ENCODE measurements around the gene MKRN2. TPM values are rescaled to one million over a fixed set of nuclear protein-coding genes. Genes with fewer than 3 reads are reported as not detected.

Gene MKRN2
- total RNA-seq, 2 experiments from 2014 or later: 21.9 to 25.7 TPM

DNA sequence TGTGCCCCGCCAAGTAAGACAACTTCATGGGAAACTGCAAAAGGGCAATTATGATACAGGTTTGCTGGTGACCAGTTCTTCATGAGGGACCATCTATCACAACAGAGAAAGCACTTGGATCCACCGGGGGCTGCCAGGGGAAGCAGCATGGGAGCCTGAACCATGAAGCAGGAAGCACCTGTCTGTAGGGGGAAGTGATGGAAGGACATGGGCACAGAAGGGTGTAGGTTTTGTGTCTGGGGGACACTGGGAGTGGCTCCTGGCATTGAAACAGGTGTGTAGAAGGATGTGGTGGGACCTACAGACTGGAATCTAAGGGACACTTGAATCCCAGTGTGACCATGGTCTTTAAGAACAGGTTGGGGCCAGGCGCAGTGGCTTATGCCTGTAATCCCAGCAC is 22.6 kb downstream of the MKRN2 start:
- Histone ChIP-seq H3K36me3 (ENCODE audit: insufficient read depth, low read length) (peaks cover 92% of the 10 kb centered on the region), H3K79me2 (ENCODE audit: insufficient read depth, low read depth, low read length) (no peaks in the 10 kb centered on the region), H3K9me2 (ENCODE audit: insufficient read depth, low read length) (no peaks in the 10 kb centered on the region), H3K9me3 (ENCODE audit: low read length) (no peaks in the 10 kb centered on the region), H4K20me1 (ENCODE audit: insufficient read depth, low read length) (no peaks in the 10 kb centered on the region), H3K4me3 (ENCODE audit: low read depth, low read length, poor library complexity, severe bottlenecking) (no peak overlapping the region), H3K4me2 (ENCODE audit: low read length) (no peak overlapping the region), H3K4me1 (ENCODE audit: insufficient read depth, low read length, poor library complexity, severe bottlenecking) (no peaks in the 10 kb centered on the region), H2AFZ (ENCODE audit: low read length) (no peak overlapping the region), H3K27ac (ENCODE audit: low read depth, low read length, poor library complexity, severe bottlenecking) (no peak overlapping the region)
- intact Hi-C loops (cut with micrococcal nuclease; ENCODE audit: unreplicated experiment): no loop called here
- ChIA-PET CTCF (ENCODE audit: unreplicated experiment) (no interaction called here), POLR2A (no interaction called here)
- BruUV-seq (replicated peaks): no TSS peak
- TF ChIP-seq EZH2phosphoT487 (IDR thresholded peaks at IDR 0.05; ENCODE audit: borderline replicate concordance, low read depth, low read length): no peak
- TF ChIP-seq CTCF (conservative IDR thresholded peaks at IDR 0.05; ENCODE audit: low read length): no peak
- DNase-seq (ENCODE audit: low spot score): no peak

DNA sequence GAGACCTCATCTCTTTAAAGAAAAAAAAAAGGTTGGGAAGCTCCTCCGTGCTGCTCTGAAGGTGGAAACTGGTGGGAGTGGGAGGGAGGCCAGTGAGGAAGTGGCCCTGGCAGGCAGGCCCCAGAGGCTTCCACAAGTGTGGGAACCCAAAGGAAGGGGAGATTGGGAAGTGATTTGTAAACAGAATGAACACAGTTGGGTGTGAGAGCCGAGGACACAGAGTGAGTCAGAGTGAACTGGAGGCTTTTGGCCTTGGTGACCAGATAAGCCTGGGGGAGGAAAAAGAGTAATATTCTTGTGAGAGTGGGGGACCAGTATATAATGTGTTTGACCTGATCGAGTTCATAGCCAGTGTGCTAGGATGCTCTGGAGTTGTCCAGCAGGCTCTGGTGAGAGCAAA is 23.0 kb downstream of the MKRN2 start:
- CTCF ChIA-PET (ENCODE audit: unreplicated experiment): no interaction called here
- TF ChIP-seq CTCF (conservative IDR thresholded peaks at IDR 0.05; ENCODE audit: low read length) (no peak), EZH2phosphoT487 (IDR thresholded peaks at IDR 0.05; ENCODE audit: borderline replicate concordance, low read depth, low read length) (no peak)
- intact Hi-C loops (cut with micrococcal nuclease; ENCODE audit: unreplicated experiment): no loop called here
- Histone ChIP-seq H3K4me2 (ENCODE audit: low read length) (no peak overlapping the region), H3K36me3 (ENCODE audit: insufficient read depth, low read length) (peaks cover 92% of the 10 kb centered on the region), H3K27ac (ENCODE audit: low read depth, low read length, poor library complexity, severe bottlenecking) (no peak overlapping the region), H3K79me2 (ENCODE audit: insufficient read depth, low read depth, low read length) (no peaks in the 10 kb centered on the region), H3K9me2 (ENCODE audit: insufficient read depth, low read length) (no peaks in the 10 kb centered on the region), H3K9me3 (ENCODE audit: low read length) (no peaks in the 10 kb centered on the region), H3K4me1 (ENCODE audit: insufficient read depth, low read length, poor library complexity, severe bottlenecking) (no peaks in the 10 kb centered on the region), H4K20me1 (ENCODE audit: insufficient read depth, low read length) (no peaks in the 10 kb centered on the region), H3K4me3 (ENCODE audit: low read depth, low read length, poor library complexity, severe bottlenecking) (no peak overlapping the region), H2AFZ (ENCODE audit: low read length) (no peak overlapping the region)
- no TSS peak for BruUV-seq (replicated peaks)
- POLR2A ChIA-PET: no interaction called here
- DNase-seq (ENCODE audit: low spot score): no peak

DNA sequence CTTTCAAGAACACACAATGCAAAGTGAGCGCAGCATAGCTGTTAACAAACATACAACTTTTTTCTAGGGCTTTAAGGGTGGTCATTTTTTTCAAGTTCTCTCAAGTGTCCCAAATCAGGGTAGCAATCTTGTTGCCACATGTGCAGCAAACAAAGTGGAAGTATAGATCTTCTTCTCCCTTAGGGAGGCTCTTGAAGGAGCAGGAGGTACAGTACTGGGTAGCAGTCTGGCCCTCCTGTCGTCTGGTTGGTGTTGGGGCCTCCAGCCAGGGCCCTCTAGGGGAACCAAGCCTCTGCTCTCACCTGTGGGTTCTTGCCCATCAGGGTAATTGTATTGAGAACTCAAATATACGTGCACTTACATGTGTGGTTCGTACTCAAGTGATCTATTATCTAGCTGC is 25.8 kb downstream of the MKRN2 start:
- H3K79me2 ChIP-seq (ENCODE audit: insufficient read depth, low read depth, low read length): no peaks in the 10 kb centered on the region
- H3K4me1 ChIP-seq (ENCODE audit: insufficient read depth, low read length, poor library complexity, severe bottlenecking): no peaks in the 10 kb centered on the region
- BruUV-seq (replicated peaks): TSS peak; percentile 18
- no peak overlapping the region for H2AFZ ChIP-seq (ENCODE audit: low read length)
- H4K20me1 ChIP-seq (ENCODE audit: insufficient read depth, low read length): no peaks in the 10 kb centered on the region
- H3K27ac ChIP-seq (ENCODE audit: low read depth, low read length, poor library complexity, severe bottlenecking): no peak overlapping the region
- H3K9me2 ChIP-seq (ENCODE audit: insufficient read depth, low read length): no peaks in the 10 kb centered on the region
- no peaks in the 10 kb centered on the region for H3K9me3 ChIP-seq (ENCODE audit: low read length)
- TF ChIP-seq EZH2phosphoT487 (IDR thresholded peaks at IDR 0.05; ENCODE audit: borderline replicate concordance, low read depth, low read length): no peak
- TF ChIP-seq CTCF (conservative IDR thresholded peaks at IDR 0.05; ENCODE audit: low read length): no peak
- ChIA-PET POLR2A (interaction anchor here (1.1 to 1.9 kb wide), 3 partner anchors 14 to 121 kb away, joined by 3 to 8 read pairs (median 3); no protein-coding TSS in a partner anchor), CTCF (ENCODE audit: unreplicated experiment) (no interaction called here)
- peaks cover 93% of the 10 kb centered on the region for H3K36me3 ChIP-seq (ENCODE audit: insufficient read depth, low read length)
- H3K4me2 ChIP-seq (ENCODE audit: low read length): no peak overlapping the region
- no peak overlapping the region for H3K4me3 ChIP-seq (ENCODE audit: low read depth, low read length, poor library complexity, severe bottlenecking)
- intact Hi-C loops (cut with micrococcal nuclease; ENCODE audit: unreplicated experiment): no loop called here
- no peak for DNase-seq (ENCODE audit: low spot score)
